CD14-positive monocyte (primary cell): ENCODE measurements around the gene AP3D1. TPM values are rescaled to one million over a fixed set of nuclear protein-coding genes. Genes with fewer than 3 reads are reported as not detected.
A peak's percentile ranks its signal among the peaks of the same experiment; 100 is the strongest.
"Not testable (repeated sequence)": the region's sequence is repeated elsewhere in the genome, so short reads cannot be mapped to it uniquely, and the experiment has no call there.

Experiments used
- DNase-seq, 3 donors: peaks; one replicate each; pipeline ENCODE4 v3.0.0-alpha.2; 2011 to 2022
- H2AFZ ChIP-seq: 2 replicates; pipeline ENCODE4 v1.6.0; 2012; ENCODE audit warnings: mild to moderate bottlenecking, low read depth, low read length, inconsistent platforms; ENCODE audit not compliant: insufficient read depth, poor library complexity, severe bottlenecking
- H3K27ac ChIP-seq, 2 donors: 1 replicate in 1 of 2; 2 replicates in 1 of 2; pipeline ENCODE4 v1.5.1; 2012 to 2013; ENCODE audit warnings: low read length in 2 of 2, control low read depth in 1 of 2, inconsistent platforms in 1 of 2, low read depth in 1 of 2, mild to moderate bottlenecking in 1 of 2
- H3K27me3 ChIP-seq, 2 donors: one replicate each; pipeline versions ENCODE4 v1.6.0 to v1.6.1; 2011 to 2013; ENCODE audit warnings: low read length in 2 of 2; ENCODE audit not compliant: control insufficient read depth in 2 of 2, insufficient read depth in 2 of 2
- H3K36me3 ChIP-seq, 2 donors: replicated peaks in 1 of 2; 1 replicate in 1 of 2; 2 replicates in 1 of 2; pipeline versions ENCODE4 v1.5.1 to v1.6.1; 2012 to 2013; ENCODE audit warnings: low read length in 2 of 2, control low read depth in 1 of 2, inconsistent platforms in 1 of 2, mild to moderate bottlenecking in 1 of 2; ENCODE audit not compliant: insufficient read depth in 2 of 2, control insufficient read depth in 1 of 2
- H3K4me1 ChIP-seq, 2 donors: 1 replicate in 1 of 2; 2 replicates in 1 of 2; pipeline versions ENCODE4 v1.5.1 to v1.6.1; 2012 to 2013; ENCODE audit warnings: low read length in 2 of 2, control low read depth in 1 of 2, inconsistent platforms in 1 of 2, mild to moderate bottlenecking in 1 of 2, moderate library complexity in 1 of 2; ENCODE audit not compliant: insufficient read depth in 2 of 2, control insufficient read depth in 1 of 2
- H3K4me2 ChIP-seq: replicated peaks from 2 replicates; pipeline ENCODE3; 2012; ENCODE audit warnings: low read length, moderate library complexity, mild to moderate bottlenecking; ENCODE audit not compliant: poor library complexity, severe bottlenecking; ENCODE audit errors: extremely low read depth
- H3K4me3 ChIP-seq, 3 experiments: fragments of 200-600 bp in 1 of 3; sonication (generic) in 1 of 3; replicated peaks in 1 of 3; 1 replicate in 2 of 3; 2 replicates in 1 of 3; pipeline ENCODE4 v1.5.1; 2011 to 2013; ENCODE audit warnings: low read length in 3 of 3, mild to moderate bottlenecking in 3 of 3, control low read depth in 2 of 3, low read depth in 2 of 3, inconsistent platforms in 1 of 3, moderate library complexity in 1 of 3
- H3K79me2 ChIP-seq: 2 replicates; pipeline ENCODE4 v1.6.0; 2012; ENCODE audit warnings: mild to moderate bottlenecking, control low read depth, inconsistent platforms, low read length, moderate library complexity; ENCODE audit not compliant: insufficient read depth
- H3K9ac ChIP-seq: 2 replicates; pipeline ENCODE4 v1.6.0; 2017; ENCODE audit warnings: low read length, mild to moderate bottlenecking; ENCODE audit not compliant: insufficient read depth, poor library complexity, severe bottlenecking
- H3K9me3 ChIP-seq, 2 donors: replicated peaks in 1 of 2; 1 replicate in 1 of 2; 2 replicates in 1 of 2; pipeline versions ENCODE4 v1.5.1 to v1.6.1; 2012 to 2013; ENCODE audit warnings: low read length in 2 of 2, control low read depth in 1 of 2; ENCODE audit not compliant: control insufficient read depth in 1 of 2, insufficient read depth in 1 of 2
- H4K20me1 ChIP-seq: 2 replicates; pipeline ENCODE4 v1.6.0; 2012; ENCODE audit warnings: mild to moderate bottlenecking, low read length, control low read depth, moderate library complexity; ENCODE audit not compliant: insufficient read depth
- H3K27ac Mint-ChIP-seq, 7 donors: one replicate each; pipeline ENCODE4 v1.8.0; 2020; ENCODE audit warnings: mild to moderate bottlenecking in 7 of 7, mixed read lengths in 7 of 7, moderate library complexity in 6 of 7, inconsistent platforms in 2 of 7
- H3K27me3 Mint-ChIP-seq, 3 donors: one replicate each; pipeline ENCODE4 v1.8.0; 2021 to 2022; ENCODE audit warnings: low read depth in 3 of 3, mild to moderate bottlenecking in 3 of 3, mixed read lengths in 3 of 3, moderate library complexity in 3 of 3, inconsistent platforms in 1 of 3
- H3K36me3 Mint-ChIP-seq, 2 donors: one replicate each; pipeline ENCODE4 v1.8.0; 2020; ENCODE audit warnings: mixed read lengths in 2 of 2, inconsistent platforms in 1 of 2, mild to moderate bottlenecking in 1 of 2
- H3K4me1 Mint-ChIP-seq: one replicate; pipeline ENCODE4 v1.8.0; 2020; ENCODE audit warnings: mild to moderate bottlenecking, mixed read lengths
- H3K4me3 Mint-ChIP-seq, 2 donors: one replicate each; pipeline ENCODE4 v1.8.0; 2020; ENCODE audit warnings: mild to moderate bottlenecking in 2 of 2, mixed read lengths in 2 of 2, moderate library complexity in 1 of 2
- H3K9me3 Mint-ChIP-seq, 7 donors: one replicate each; pipeline ENCODE4 v1.8.0; 2020 to 2022; ENCODE audit warnings: mixed read lengths in 7 of 7, mild to moderate bottlenecking in 6 of 7, moderate library complexity in 6 of 7, inconsistent platforms in 2 of 7
- CTCF ChIP-seq: fragments of 200-600 bp; IDR thresholded peaks from one replicate; pipeline ENCODE4 v1.8.0; 2022; ENCODE audit warnings: antibody characterized with exemption, mild to moderate bottlenecking
- WGBS: methylation state at CpG from one replicate; pipeline ENCODE4 v1.1.5; 2013; ENCODE audit warnings: missing lambda C conversion rate; ENCODE audit not compliant: insufficient coverage; 5-methylcytosine and 5-hydroxymethylcytosine counted together
- intact Hi-C, 2 donors: fragments of 100-400 bp; cut with micrococcal nuclease; formaldehyde crosslinking; loops; one replicate each; pipeline versions ENCODE4 v1.15.0 to v1.15.1; 2023
- polyA plus RNA-seq, 3 donors: library from polyadenylated mRNA; depleted of rRNA in 1 of 3; unstranded in 2 of 3; stranded (reverse) in 1 of 3; fragments of 300-500 nt in 2 of 3; fragments of >200 nt in 1 of 3; fragmentation: Illumina TruSeq in 2 of 3; gene quantifications; 1 replicate in 2 of 3; 2 replicates in 1 of 3; pipeline ENCODE4 v1.2.3, GENCODE V29; 2012 to 2021

Gene AP3D1
- polyA plus RNA-seq, 3 donors: 9.6 to 105 (median 12.4) TPM

- Mint-ChIP-seq H3K9me3 (no peaks in the 10 kb centered on the region), H3K4me1 (no peaks in the 10 kb centered on the region), H3K27ac (peak overlapping the region in 2 of 7 donors; percentile 10 to 61), H3K4me3 (no peak overlapping the region), H3K36me3 (peaks cover 57 to 81% of the 10 kb centered on the region in 2 donors), H3K27me3 (no peaks in the 10 kb centered on the region)
- Histone ChIP-seq H3K4me2 (no peak overlapping the region), H3K9me3 (no peaks in the 10 kb centered on the region), H3K79me2 (peaks cover 40% of the 10 kb centered on the region), H3K4me3 (no peak overlapping the region), H3K9ac (no peak overlapping the region), H3K4me1 (no peaks in the 10 kb centered on the region), H3K27ac (no peak overlapping the region), H4K20me1 (peaks cover 85% of the 10 kb centered on the region), H2AFZ (no peak overlapping the region), H3K27me3 (no peaks in the 10 kb centered on the region), H3K36me3 (peaks cover 70 to 81% of the 10 kb centered on the region in 2 donors)
- 99% methylated on average over 13 of the region's 14 CpGs for WGBS
- no peak for DNase-seq
- intact Hi-C loops: no loop called here
- no peak for TF ChIP-seq CTCF
Measured at GRCh38 chr19:2132191-2132590, 19.2 kb downstream of the AP3D1 start.

DNA sequence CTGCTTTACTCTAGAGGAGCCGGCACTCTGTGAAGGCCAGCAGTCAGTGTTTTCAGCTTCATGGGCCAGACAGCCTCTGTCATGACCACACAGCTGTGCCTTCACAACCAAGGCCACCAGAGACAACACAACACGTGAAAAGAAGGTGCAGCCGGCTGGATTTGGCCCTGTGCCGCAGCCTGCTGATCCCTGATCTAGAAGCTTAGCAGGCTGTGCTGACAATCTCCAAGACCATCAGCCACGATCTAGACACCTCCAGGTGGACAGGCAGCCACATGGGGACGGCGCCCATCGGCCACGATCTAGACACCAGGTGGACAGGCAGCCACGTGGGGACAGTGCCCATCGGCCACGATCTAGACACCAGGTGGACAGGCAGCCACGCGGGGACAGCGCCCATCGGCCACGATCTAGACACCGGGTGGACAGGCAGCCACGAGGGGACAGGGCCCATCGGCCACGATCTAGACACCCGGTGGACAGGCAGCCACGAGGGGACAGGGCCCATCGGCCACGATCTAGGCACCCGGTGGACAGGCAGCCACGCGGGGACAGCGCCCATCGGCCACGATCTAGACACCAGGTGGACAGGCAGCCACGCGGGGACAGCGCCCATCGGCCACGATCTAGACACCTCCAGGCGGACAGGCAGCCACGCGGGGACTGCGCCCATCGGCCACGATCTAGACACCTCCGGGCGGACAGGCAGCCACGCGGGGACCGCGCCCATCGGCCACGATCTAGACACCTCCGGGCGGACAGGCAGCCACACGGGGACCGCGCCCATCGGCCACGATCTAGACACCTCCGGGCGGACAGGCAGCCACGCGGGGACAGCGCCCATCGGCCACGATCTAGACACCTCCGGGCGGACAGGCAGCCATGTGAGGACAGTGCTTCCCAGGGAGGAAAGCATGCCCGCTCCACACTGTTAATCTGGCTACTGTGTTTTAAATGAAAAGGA is 20.1 kb downstream of the AP3D1 start:
- Histone ChIP-seq H4K20me1 (peaks cover 85% of the 10 kb centered on the region), H3K36me3 (peaks cover 68 to 79% of the 10 kb centered on the region in 2 donors), H3K79me2 (peaks cover 36% of the 10 kb centered on the region)
- H3K27me3 Mint-ChIP-seq, H3K9ac ChIP-seq, H3K27me3 ChIP-seq, intact Hi-C loops, H3K4me1 Mint-ChIP-seq, H3K4me3 ChIP-seq, H3K9me3 ChIP-seq, DNase-seq, H3K9me3 Mint-ChIP-seq, H3K4me2 ChIP-seq, H3K27ac ChIP-seq, H3K4me1 ChIP-seq, H3K4me3 Mint-ChIP-seq, H2AFZ ChIP-seq: not testable (repeated sequence)
- WGBS: 94% methylated on average over 52 of the region's 67 CpGs
- Mint-ChIP-seq H3K27ac (peak overlapping the region in 1 of 7 donors; percentile 68), H3K36me3 (peaks cover 56 to 82% of the 10 kb centered on the region in 2 donors)
